GM20000 (cell line): ENCODE data around the gene TMEM255B.

Experiments
- DNase-seq: peaks from one replicate; pipeline ENCODE4 v3.0.0; 2012; ENCODE audit warnings: low spot score
- TF ChIP-seq, protein P1 (sequence below): IDR thresholded peaks from 2 replicates; pipeline ENCODE4 v1.5.1; 2012; ENCODE audit warnings: mild to moderate bottlenecking, control low read depth; ENCODE audit errors: extremely low read depth, missing control alignments

The TMEM255B gene

DNA sequence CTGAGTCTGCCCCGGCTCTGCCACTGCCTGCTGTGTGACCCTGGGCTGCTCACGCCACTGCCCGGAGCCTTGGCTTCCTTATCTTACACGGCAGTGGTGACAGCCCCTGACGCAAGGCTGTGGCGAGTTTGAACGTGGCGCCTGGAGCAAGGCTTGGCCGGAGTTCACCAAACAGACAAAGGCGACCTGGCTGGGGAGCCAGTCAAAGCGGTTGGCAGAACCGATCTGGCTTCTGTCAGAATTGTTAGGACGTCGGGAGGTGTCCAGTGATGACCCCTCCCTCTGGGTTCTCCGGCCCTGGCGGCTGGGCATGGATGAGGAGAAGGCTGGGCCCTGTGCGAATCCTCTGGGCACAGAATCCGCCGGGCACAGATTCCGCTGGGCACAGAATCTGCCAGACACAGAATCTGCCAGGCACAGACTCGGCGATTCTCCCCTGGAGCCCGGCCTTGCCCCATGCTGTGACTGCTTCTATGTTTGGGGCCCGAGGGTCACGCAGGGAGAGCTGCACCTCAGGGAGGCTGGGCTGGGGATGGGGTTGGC lies 11.7 kb upstream of the TMEM255B start:
- TF ChIP-seq, protein P1, sequence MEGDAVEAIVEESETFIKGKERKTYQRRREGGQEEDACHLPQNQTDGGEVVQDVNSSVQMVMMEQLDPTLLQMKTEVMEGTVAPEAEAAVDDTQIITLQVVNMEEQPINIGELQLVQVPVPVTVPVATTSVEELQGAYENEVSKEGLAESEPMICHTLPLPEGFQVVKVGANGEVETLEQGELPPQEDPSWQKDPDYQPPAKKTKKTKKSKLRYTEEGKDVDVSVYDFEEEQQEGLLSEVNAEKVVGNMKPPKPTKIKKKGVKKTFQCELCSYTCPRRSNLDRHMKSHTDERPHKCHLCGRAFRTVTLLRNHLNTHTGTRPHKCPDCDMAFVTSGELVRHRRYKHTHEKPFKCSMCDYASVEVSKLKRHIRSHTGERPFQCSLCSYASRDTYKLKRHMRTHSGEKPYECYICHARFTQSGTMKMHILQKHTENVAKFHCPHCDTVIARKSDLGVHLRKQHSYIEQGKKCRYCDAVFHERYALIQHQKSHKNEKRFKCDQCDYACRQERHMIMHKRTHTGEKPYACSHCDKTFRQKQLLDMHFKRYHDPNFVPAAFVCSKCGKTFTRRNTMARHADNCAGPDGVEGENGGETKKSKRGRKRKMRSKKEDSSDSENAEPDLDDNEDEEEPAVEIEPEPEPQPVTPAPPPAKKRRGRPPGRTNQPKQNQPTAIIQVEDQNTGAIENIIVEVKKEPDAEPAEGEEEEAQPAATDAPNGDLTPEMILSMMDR = no peak
- DNase-seq = no peak

DNA sequence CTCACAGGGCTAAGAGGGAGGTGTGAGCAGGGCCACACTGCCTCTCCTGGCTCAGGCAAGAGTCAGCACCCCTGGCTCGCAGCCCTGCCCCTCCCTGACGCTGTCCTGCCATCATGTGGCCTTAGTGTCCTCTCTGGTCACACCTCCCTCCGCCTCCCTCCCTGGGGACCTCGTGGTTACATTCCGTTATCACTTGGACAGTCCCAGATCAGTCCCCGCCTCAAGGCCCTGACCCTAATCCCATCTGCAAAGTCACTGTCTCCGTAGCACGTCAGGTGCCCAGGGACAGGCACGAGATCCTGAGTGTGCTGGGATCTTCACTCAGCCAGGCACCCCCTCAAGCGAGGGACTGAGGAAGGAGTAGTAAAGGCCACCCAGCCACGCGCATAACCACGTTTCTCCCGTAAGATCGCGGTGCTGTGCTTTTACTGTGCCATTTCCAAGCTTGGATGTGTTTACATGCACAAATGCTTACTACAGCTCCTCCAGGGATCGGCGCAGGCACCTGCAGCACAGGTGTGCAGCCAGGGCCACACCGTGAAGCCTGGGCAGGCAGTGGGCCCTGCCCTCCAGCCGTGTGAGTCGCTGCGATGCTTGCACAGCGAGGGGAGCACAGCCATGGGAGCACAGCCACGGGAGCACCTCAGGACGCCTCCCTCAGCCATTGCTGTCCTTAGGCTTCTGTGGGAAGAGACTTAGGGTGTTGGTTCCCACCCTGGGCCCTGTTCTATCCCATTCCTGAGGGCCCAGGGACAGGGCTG lies 10.7 kb upstream of the TMEM255B start:
- DNase-seq = no peak
- TF ChIP-seq, protein P1 = no peak

DNA sequence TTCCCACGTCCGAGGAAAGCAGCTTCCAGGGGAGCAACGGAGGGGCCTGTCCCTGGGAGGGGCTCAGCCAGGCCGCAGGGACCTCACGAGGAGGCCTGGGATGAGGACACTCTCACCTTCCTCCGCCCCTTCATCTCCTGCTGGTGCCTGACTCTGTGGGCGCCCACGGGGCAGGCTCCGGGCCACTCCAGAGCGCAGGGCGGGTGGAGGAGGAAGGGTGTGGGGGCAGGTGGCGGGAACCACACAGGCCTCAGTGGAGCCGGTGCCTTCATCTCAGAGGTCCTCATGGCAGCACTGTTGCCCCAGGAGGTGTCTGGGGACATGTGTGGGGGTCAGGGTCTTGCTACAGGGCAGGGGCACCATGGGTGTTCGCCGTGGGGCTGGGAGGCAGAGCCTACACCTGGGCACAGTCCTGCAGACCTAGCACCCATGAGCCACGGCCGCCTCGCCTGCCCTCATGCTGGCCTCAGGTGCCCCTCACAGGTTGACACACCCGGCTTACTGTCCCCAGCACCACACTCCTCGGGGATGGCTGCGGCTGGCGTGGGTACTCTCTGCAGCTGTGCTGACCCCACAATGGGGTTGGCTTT lies 10.1 kb upstream of the TMEM255B start:
- DNase-seq = no peak
- TF ChIP-seq, protein P1 = no peak

DNA sequence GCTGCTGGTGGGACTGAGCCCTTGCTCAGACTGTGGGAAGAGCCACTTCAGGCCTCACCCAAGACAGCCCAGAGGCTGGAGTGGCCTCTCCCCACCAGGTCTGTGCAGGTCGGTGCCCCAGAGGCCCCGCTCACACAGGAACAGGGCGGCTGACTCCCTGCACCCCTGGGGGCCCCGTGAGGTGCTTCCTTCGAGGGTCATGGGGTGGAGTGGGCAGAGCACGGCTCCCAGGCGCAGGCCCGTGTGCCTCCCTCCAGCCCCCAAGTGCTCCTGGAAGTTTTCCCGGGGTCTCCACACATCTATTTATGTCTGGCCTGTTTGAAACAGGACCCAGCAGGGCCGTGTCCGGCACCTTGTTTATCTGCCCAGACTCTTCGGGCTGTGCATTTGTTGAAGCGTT lies 9.5 kb upstream of the TMEM255B start:
- TF ChIP-seq, protein P1 = no peak
- no peak for DNase-seq

DNA sequence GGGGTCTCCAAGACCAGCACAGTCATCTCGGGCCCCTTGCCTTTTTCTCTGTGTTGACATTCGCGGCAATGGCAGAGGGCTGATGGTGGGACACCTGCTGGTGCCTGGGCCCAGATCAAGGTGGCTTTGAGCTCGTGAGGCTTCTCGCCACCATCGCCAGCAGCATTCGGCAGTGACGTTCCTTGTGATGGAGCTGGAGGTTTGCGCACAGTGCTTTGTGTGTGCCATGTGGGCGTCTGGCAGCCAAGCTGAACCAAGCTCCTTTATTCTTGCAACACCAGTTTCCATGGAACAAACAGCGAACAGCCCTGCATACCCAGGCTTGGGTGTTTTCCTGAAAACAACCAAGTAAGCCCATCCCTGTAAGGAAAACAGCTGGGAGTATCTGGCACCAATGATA lies 9.1 kb upstream of the TMEM255B start:
- TF ChIP-seq, protein P1 = no peak
- DNase-seq = no peak

DNA sequence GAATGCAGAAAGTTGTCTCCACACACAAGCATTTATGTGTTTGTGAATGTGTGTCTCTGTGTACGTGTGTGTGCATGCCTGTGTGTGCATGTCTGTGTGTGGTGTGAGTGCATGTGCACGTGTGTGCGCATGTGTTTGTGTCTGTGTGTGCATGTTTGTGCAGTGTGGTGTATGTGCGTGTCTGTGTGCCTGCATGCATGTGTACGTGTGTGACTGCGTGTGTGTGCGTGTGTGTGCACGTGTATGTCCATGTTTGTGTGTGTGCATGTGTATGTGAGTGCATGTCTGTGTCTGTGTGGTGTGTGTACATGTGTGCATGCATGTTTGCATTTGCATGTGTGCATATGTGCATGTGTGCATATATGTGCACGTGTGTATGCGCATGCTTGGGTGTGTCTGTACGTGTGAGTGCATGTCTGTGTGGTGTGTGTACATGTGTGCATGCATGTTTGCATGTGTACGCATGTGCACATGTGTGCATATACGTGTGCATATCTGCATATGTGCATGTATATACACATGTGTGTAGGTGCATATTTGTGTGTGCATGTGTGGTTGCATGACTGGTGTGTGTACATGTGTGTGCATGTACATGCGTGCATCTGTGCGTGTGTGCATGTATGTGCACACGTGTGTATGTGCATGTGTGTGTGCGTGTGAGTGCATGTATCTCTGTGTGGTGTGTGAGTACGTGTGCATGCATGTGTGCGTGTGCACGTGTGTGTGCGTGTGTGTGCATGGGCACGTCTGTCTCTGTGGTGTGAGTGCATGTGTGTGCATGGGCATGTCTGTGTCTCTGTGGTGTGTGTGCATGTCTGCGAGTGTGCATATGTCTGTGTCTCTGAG lies 8.2 kb upstream of the TMEM255B start:
- no peak for DNase-seq
- TF ChIP-seq, protein P1 = no peak
